Activated naive CD4-positive, alpha-beta T cell treated with anti-CD3 and anti-CD28 coated beads, Interleukin-2, amount 50 U/mL, for 16 hours (primary cell): ENCODE results near the gene SPDYE2.
A peak's percentile ranks its signal among the peaks of the same experiment; 100 is the strongest.
"Not testable (repeated sequence)": the region's sequence is repeated elsewhere in the genome, so short reads cannot be mapped to it uniquely, and the experiment has no call there.

Experiments
- DNase-seq: peaks from one replicate; pipeline ENCODE4 v3.0.0-alpha.2; 2020

Gene SPDYE2

GRCh38 chr7:102540604-102541003, 10.4 kb upstream of the SPDYE2 start:
- DNase-seq: not testable (repeated sequence)

- not testable (repeated sequence) for DNase-seq
These were observed 8.9 kb upstream of the SPDYE2 start for GRCh38 chr7:102542083-102542482.

DNA sequence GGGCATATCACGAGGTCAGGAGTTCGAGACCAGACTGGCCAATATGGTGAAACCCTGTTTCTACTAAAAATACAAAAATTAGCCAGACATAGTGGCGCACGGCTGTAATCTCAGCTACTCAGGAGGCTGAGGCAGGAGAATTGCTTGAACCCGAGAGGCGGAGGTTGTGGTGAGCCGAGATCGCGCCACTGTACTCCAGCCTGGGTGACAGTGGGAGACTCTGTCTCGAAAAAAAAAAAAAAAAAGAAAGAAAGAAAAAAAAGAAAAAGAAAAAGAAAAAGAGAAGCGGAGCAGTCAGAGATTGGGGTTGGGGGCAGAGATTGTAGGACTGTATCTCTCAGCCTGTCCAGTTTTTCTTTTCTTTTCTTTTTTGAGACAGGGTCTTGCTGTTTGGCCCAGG, 8.3 kb upstream of the SPDYE2 start:
- not testable (repeated sequence) for DNase-seq

- not testable (repeated sequence) for DNase-seq
These were observed 7.4 kb upstream of the SPDYE2 start, which contains the start of gene UPK3BL2 for GRCh38 chr7:102543596-102543995. UPK3BL2 (minus strand) TSS chr7:102543696; CDS start chr7:102543636, 60 bp downstream.

GRCh38 chr7:102544372-102544771, 6.7 kb upstream of the SPDYE2 start:
- DNase-seq: not testable (repeated sequence)

- DNase-seq: not testable (repeated sequence)
These were observed 5.7 kb upstream of the SPDYE2 start for GRCh38 chr7:102545288-102545687.

- not testable (repeated sequence) for DNase-seq
These were observed 4.7 kb upstream of the SPDYE2 start for GRCh38 chr7:102546353-102546752.

- DNase-seq: not testable (repeated sequence)
These were observed 17.6 kb downstream of the SPDYE2 start for GRCh38 chr7:102568620-102569019.

DNA sequence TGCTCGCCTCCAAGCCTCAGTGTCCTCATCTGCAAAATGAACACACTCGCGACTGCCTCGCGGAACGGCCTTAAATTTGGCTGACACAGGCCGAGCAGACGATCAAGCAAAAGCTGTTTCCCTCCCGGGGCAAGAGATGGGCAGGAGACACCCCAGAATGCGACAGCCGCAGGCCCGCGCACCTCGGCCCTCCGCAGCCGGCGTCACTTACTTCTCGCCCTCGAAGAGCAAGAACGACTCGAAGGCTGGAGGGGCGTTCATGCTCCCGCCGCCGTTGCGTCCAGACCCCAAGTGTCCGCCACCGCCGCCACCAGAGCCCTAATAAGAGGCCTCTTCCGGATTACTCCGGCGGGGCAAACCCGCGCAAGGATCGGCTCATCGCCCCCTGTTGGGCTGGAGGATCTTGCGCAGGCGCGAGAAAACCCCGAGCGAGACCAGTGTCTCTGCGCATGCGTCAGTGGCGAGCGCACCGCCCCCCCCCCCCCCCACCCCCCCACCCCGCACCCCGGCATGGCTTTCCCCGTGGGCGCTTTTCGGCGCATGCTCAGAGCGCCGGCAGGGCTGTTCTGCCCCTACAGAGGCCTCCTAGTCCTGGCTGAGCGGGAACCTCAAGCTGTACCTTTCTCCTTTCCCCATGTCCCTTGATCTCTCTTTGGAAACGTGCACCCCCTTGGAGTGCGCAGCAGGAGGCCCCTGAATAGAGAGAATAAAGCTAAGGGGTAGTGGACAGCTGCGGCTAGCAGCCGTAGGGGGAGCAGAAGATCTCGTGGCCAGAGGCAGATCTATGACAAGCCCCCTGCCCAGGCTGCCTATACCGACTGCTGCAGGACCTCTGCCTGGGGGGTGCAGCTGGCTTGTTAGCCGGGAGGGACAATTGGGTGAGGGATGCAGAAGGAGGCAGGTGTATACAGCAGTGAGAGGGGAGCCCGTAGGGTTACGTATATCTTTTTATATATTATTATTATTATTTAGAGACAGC, 21.5 kb downstream of the SPDYE2 start, which contains the start of gene POLR2J3:
TSS of gene POLR2J3 (minus strand) at position 323 of the 979 bp plus-strand sequence. CDS start at position 261, 62 bp downstream.
- peak; percentile 97 for DNase-seq

- DNase-seq: not testable (repeated sequence)
These were observed 23.6 kb downstream of the SPDYE2 start for GRCh38 chr7:102574607-102575006.

DNA sequence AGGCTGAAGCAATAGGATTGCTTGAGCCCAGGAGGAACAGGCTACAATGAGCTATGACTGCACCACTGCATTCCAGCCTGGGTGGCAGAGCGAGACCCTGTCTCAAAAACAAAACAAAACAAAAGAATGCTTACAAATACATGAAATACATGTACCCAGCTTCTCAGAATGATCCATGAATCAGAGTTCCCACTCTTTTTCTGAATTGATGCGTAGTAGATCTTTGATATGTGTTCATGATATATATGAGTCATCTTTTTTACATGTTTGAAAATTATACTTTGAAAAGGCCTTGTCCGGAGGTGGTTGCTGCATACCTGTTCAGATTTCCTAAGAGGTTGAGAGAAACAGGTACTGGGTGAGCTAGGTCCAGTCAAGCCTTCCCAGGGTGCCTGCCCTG, 25.3 kb downstream of the SPDYE2 start:
- not testable (repeated sequence) for DNase-seq

GRCh38 chr7:102577315-102578240, 26.6 kb downstream of the SPDYE2 start:
- DNase-seq: not testable (repeated sequence)

DNA sequence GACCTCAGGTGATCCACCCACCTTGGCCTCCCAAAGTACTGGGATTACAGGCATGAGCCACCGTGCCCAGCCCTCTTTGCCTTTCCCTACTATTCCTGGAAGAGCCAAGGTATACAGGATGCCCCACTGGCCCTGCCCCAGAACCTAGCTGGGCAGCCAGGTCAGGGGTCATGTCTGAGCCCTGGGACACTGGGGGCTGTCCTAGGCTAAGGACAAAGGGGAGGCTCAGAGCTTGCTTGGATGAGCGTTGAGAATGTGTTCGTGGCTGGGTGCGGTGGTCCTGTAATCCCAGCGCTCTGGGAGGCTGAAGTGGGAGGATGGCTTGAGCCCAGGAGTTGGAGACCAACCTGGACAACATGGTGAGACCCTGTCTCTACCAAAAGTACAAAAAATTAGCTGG, 27.5 kb downstream of the SPDYE2 start:
- DNase-seq: not testable (repeated sequence)

- DNase-seq: not testable (repeated sequence)
These were observed 30.7 kb downstream of the SPDYE2 start for GRCh38 chr7:102581722-102582121.

GRCh38 chr7:102583495-102583894, 32.5 kb downstream of the SPDYE2 start:
- not testable (repeated sequence) for DNase-seq

DNA sequence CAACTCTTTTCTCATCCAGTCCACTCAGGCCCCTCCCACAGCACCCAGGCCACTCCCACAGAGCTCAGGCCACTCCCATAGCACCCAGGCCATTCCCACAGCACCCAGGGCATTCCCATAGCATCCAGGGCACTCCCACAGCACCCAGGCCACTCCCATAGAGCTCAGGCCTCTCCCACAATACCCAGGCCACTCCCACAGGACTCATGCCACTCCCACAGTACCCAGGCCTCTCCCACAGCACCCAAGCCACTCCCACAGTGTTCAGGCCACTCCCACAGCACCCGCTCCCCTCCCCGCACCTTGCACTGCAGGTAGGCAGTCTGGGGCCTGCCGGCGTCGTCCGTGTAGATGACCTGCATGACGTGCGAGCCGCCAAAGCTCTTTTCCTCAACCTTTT, 38.8 kb downstream of the SPDYE2 start:
- not testable (repeated sequence) for DNase-seq

- DNase-seq: peak; percentile 28
These were observed 41.5 kb downstream of the SPDYE2 start for GRCh38 chr7:102592477-102593019.

DNA sequence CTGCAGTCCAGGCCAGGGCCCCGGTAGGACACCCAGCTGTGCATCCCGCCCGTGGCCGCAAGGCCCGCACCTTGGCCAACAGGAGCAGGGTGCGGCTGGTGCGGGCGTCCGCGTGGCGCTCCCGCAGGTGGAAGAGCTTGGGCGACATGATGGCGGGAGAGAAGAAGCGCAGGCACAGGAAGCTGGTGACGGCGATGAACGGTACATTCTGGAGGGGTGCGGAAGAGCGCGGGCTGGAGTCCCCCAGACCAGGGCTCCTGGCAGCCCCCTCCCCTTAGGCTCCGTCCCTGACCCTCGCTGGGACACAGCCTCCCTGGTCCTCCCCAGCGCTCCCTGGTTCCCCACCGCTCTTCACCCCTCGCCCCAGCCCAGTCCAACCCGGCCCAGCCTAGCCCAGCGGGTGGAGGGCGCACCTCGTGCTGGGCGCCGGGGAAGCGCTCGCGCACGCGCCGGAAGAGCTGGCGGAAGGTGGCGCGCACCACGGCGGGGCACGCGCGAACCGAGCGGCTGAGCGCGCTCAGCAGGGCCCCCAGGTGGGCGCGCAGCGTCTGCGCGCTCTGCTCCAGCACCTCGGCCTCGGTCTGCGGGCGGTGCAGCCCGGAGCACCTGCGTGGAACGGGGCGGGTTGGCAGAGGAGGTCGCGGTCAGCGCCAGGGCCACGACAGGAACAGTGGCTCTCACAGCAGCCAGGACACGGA, 42.8 kb downstream of the SPDYE2 start:
- not testable (repeated sequence) for DNase-seq

- not testable (repeated sequence) for DNase-seq
These were observed 45.0 kb downstream of the SPDYE2 start for GRCh38 chr7:102596036-102596435.

- not testable (repeated sequence) for DNase-seq
These were observed 48.7 kb downstream of the SPDYE2 start for GRCh38 chr7:102599699-102600098.

DNA sequence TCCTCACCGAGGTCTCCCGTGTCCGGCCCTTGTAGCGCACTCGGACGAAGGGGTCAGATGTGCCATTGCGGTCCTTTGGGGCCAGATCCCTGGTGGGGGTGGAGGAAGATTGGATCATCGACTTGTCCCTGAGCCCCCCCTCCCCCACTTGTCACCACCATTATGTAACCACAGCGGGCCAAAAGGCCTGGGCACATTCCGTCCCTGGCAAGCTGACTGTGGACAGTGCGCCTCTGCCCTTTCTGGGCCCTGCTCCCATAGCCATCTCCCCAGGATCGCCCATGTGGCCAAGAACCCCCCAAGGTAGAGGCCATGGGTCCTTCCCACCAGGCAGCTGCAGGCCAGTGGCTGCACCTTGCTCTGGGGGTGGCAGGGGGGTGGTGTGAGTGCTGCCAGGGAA, 51.3 kb downstream of the SPDYE2 start:
- not testable (repeated sequence) for DNase-seq
